DMS79 (cell line): ENCODE results near the gene C1RL.
A peak's percentile ranks its signal among the peaks of the same experiment; 100 is the strongest.

Source experiments
- DNase-seq: peaks from one replicate; lab custom pipeline; 2025; lab: John Stamatoyannopoulos, UW

The C1RL gene

GRCh38 chr12:7137908-7138307, 28.9 kb upstream of the C1RL start:
- no peak for DNase-seq

- DNase-seq, result no peak
Measured at GRCh38 chr12:7136676-7137075, 27.7 kb upstream of the C1RL start.

GRCh38 chr12:7136071-7136470, 27.1 kb upstream of the C1RL start:
- no peak for DNase-seq

- DNase-seq, result no peak
Measured at GRCh38 chr12:7134396-7135166, 25.6 kb upstream of the C1RL start.

GRCh38 chr12:7131502-7131866, 22.5 kb upstream of the C1RL start:
- no peak for DNase-seq

GRCh38 chr12:7130701-7131501, 21.9 kb upstream of the C1RL start:
- peak; percentile 26 for DNase-seq

GRCh38 chr12:7129872-7130691, 21.1 kb upstream of the C1RL start, which contains the start of gene CLSTN3:
Gene CLSTN3 (plus strand): TSS chr12:7130371. CDS start chr12:7130649, 278 bp downstream.
- DNase-seq, result peak; percentile 81

- no peak for DNase-seq
Measured at GRCh38 chr12:7129287-7129871, 20.4 kb upstream of the C1RL start.

- no peak for DNase-seq
Measured at GRCh38 chr12:7128681-7129286, 19.8 kb upstream of the C1RL start, which contains the start of gene RBP5. Gene RBP5 (minus strand): TSS chr12:7128889. CDS start chr12:7128775, 114 bp downstream.

- DNase-seq, result no peak
Measured at GRCh38 chr12:7127916-7128626, 19.1 kb upstream of the C1RL start.

- DNase-seq, result no peak
Measured at GRCh38 chr12:7125632-7126227, 16.7 kb upstream of the C1RL start.

GRCh38 chr12:7123806-7124522, 14.9 kb upstream of the C1RL start:
- no peak for DNase-seq

- no peak for DNase-seq
Measured at GRCh38 chr12:7122811-7123769, 14.1 kb upstream of the C1RL start.

GRCh38 chr12:7121324-7121723, 12.3 kb upstream of the C1RL start:
- no peak for DNase-seq

GRCh38 chr12:7120166-7120565, 11.2 kb upstream of the C1RL start:
- no peak for DNase-seq

GRCh38 chr12:7118881-7119280, 9.9 kb upstream of the C1RL start:
- DNase-seq, result no peak

GRCh38 chr12:7117670-7118069, 8.7 kb upstream of the C1RL start:
- no peak for DNase-seq

GRCh38 chr12:7116916-7117315, 7.9 kb upstream of the C1RL start:
- DNase-seq, result no peak

- no peak for DNase-seq
Measured at GRCh38 chr12:7116196-7116595, 7.2 kb upstream of the C1RL start.
